HG03103 (cell line): Measurements from ENCODE around the gene ERI3.

Source experiments
- ATAC-seq: cut with Tn5 transposase; IDR thresholded peaks from one replicate; pipeline ENCODE4 v1.9.1; 2021; ENCODE audit warnings: low read depth; ENCODE audit not compliant: unreplicated experiment

The ERI3 gene, protein sequence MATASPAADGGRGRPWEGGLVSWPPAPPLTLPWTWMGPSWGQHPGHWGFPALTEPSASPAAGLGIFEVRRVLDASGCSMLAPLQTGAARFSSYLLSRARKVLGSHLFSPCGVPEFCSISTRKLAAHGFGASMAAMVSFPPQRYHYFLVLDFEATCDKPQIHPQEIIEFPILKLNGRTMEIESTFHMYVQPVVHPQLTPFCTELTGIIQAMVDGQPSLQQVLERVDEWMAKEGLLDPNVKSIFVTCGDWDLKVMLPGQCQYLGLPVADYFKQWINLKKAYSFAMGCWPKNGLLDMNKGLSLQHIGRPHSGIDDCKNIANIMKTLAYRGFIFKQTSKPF

DNA sequence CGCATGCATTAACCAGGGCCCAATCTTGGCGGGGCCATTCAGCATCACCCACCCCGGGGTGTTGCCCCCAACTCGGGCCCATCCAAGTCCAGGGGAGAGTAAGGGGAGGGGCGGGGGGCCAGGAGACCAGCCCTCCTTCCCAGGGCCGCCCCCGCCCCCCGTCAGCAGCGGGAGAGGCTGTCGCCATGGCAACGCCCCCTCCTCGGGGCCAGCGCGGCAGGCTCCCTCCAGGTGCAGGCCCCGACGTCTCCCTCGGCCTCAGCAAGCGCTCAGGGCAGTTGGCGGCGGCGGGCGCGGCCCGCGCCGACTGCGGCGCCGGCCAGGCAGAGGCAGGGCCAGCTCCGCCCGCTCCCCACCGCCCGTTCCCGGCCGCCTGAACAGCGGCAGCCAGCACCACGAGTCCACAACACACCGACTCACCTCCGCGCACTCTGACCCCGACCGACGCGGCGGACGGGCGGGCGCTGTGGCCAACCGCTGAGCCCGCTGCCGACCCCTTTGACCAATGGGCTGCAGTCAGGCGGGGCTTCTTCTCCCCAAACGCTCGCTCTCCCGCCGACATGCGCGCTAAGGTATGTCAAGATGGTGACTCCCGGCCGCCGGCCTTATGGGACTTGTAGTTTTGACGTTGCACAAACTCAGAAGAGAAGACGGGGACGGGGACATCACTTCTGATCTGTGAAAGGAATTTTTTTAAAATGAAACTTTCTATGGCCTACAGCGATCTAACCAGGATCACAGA, at the start of gene ERI3:
Gene ERI3, minus strand, starts transcription at position 418 of the 742 bp plus-strand sequence. Its CDS starts 231 bp downstream, at position 187.
- peak; percentile 97 for ATAC-seq

DNA sequence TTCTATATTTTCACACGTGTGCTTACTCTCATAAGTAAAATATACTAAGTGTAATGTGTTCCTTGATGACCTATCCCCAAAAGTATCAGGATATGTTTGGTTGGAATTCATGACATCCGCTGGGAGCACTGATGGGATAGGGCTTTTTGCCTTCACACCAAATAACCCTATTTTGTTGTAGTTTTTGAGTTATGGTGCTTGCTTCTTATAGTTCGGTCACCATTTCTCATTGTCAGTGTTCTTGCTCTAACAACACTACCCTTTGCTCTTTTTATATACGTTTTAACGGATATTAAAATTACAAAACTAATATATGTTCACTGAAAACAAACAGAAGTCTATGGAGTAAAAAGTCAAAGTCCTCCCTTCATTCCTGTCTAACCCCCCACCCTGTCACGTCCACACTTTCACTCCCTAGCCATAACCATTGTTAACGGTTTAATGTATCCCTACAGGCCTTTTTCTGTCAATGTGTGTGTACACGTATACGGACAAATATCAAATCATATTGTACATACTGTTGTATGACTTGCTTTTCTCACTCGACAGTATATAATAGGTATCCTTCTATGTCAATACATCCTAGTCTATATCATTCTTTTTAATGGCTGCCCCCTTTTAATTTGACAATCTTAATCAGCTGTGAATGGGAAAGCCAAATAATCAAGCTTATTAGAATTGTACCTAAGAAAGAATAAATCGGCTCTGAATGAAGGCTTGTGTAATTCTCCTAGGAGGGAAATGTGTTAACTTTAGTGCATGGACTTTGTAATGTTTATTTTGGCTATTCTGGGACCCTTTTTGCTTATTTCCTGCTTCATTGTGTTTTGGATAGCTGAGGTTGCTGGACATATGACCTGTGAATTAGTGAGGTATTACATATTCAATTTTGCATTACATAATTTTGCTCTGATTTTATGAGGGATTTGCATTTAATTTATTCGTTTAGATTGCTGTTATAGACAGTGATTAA, 46.5 kb upstream of the ERI3 start:
- ATAC-seq: no peak

- ATAC-seq: no peak
Observed at GRCh38 chr1:44390277-44390676, 35.2 kb upstream of the ERI3 start.

- ATAC-seq: no peak
Observed at GRCh38 chr1:44389437-44389836, 34.4 kb upstream of the ERI3 start.

GRCh38 chr1:44388551-44388950, 33.5 kb upstream of the ERI3 start:
- no peak for ATAC-seq

GRCh38 chr1:44380666-44381177, 25.7 kb upstream of the ERI3 start:
- no peak for ATAC-seq

- no peak for ATAC-seq
Observed at GRCh38 chr1:44377925-44378784, 23.1 kb upstream of the ERI3 start.

DNA sequence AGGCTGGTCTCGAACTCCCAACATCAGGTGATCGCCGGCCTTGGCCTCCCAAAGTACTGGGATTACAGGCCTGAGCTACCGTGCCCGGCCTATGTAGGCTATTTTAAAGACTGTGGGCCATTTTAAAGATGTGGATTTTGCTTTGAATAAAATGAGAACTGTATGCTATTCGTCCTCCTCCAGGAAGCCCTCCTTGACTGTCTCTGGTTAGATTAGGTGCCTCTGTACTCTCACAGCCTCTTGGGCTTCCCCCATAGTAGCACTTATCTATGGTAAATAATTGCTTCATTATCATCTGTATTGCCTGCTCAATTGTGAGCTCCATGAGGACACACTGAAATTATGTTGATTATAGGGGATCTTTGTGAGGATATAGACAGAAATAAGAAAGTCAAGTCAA, 20.5 kb upstream of the ERI3 start:
- ATAC-seq: no peak

DNA sequence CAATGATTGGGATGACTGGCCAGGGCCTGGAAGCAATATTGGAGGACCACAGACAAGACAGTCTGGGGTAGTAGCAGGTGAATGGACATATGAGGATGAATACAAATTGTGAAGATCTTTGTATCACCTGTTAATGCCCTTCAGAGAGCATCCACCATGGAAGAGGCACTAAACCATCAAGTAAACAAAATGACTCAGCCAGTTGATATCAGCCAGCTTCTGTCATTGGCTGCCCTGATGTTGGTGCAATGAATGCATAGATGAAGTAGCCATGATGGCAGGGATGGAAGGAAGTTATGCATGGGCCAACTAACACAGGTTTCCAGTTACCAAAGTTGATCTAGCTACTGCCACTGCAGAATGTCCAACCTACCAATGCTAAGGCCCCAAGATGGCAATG, 16.1 kb upstream of the ERI3 start:
- no peak for ATAC-seq

- no peak for ATAC-seq
Observed at GRCh38 chr1:44368471-44369151, 13.6 kb upstream of the ERI3 start.

- no peak for ATAC-seq
Observed at GRCh38 chr1:44367944-44368343, 12.9 kb upstream of the ERI3 start.

- ATAC-seq: no peak
Observed at GRCh38 chr1:44366371-44366975, 11.4 kb upstream of the ERI3 start.

DNA sequence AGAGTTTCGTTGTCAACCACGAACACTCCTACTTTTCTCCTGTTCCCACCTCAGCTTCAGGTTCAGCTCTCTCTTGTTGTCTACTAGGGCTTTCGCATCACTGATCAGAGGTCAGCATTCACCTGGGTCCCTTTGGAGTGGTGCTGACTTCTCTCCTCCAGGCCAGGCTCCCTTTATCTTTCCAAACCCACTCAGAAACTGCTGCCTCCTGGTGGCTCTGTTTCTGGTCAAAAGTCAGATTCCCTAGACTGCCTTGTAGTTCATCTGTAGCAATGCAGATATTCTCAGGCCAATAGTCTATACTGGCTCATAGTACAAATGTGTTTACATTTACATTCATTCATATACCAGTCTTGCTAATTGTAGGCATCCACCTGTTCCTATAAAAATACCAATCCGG, 6.4 kb upstream of the ERI3 start:
- no peak for ATAC-seq

- ATAC-seq: no peak
Observed at GRCh38 chr1:44359234-44359935, 4.3 kb upstream of the ERI3 start.

DNA sequence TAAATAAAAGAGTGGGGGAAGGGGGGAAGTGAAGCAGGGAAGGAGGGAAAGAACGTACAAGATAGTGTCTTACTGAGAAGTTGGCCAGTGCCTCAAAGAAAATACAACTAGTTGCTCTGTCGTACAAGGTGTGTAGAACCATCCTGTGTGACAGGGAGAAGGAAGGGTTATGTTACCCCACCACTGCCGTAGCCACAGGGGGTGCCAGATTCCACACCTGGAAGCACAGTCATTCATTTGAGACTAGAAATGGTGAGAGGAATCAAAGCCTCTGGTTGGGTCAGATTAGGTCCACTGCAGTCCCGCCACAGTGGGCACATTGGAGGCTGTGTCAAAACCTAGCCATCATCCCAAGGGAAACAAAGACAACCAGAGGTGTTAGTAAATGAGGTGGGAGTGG, 2.7 kb upstream of the ERI3 start:
- ATAC-seq: no peak

- ATAC-seq: no peak
Observed at GRCh38 chr1:44355582-44356305, 687 bp upstream of the ERI3 start.

GRCh38 chr1:44354268-44354839, 703 bp downstream of the ERI3 start:
- ATAC-seq: no peak
